ENCODE data around the gene ADAM11.

Gene ADAM11

DNA sequence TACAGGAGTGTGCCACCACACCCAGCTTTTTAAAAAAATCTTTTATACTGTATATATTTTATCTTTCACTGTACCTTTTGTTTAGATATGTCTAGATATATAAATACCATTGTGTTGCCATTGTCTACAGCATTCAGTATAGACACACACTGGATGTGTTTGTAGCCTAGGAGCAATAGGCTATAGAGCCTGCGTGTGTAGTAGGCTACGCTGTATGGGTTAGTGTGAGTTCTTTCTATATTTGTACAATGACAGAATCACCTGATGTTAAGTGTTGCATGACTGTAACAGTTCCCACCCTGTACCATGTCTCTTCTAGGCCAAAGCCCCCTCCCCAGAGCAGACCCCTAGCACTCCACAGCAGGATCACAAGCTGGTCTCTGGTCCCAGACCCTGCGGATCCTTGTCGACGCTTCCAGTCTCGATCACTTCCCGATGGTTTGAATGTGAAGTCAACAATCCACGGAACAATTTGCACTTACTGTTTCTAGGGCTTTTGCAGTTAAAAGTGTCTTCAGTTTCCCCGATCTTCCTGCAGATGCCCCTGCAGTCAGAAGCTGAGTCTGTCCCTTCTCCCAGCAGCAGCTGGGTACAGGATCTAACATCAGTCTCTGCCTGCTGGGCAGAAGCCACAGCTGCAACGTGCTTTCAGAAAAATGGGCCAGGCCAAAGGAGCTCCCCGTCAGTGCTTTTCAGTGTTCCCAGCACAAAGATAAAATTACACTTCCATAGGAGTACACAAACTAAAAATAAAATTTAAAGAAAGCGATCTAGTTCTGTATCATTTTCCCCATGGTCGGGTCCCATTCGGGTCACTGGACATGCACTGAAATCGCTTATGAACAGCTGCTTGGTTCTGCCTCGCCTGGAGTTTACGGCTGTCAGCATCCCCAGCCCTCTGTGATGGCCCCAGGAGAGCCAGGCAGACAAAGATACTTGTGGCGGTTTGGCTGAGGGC lies 35.4 kb downstream of the ADAM11 start (continued):
- TF ChIP-seq ZNF555 (tag by site-specific recombination; conservative IDR thresholded peaks at IDR 0.05) (no peak), HOXA7 (CRISPR knock-in tag; IDR thresholded peaks at IDR 0.05; ENCODE audit: borderline replicate concordance) (no peak), EGR2 (tag by site-specific recombination; IDR thresholded peaks at IDR 0.05; ENCODE audit: low read depth) (no peak), KLF7 (tag by site-specific recombination; IDR thresholded peaks at IDR 0.05; ENCODE audit: borderline replicate concordance) (no peak), ZNF221 (tag by site-specific recombination; IDR thresholded peaks at IDR 0.05; ENCODE audit: borderline replicate concordance) (no peak), ZFHX2 (tag by site-specific recombination; conservative IDR thresholded peaks at IDR 0.05) (no peak), SETDB1 (IDR thresholded peaks at IDR 0.05; ENCODE audit: insufficient read length, low read length) (no peak)
- TF ChIP-seq, protein P1, sequence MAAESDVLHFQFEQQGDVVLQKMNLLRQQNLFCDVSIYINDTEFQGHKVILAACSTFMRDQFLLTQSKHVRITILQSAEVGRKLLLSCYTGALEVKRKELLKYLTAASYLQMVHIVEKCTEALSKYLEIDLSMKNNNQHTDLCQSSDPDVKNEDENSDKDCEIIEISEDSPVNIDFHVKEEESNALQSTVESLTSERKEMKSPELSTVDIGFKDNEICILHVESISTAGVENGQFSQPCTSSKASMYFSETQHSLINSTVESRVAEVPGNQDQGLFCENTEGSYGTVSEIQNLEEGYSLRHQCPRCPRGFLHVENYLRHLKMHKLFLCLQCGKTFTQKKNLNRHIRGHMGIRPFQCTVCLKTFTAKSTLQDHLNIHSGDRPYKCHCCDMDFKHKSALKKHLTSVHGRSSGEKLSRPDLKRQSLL (tag by site-specific recombination; IDR thresholded peaks at IDR 0.05) = no peak

DNA sequence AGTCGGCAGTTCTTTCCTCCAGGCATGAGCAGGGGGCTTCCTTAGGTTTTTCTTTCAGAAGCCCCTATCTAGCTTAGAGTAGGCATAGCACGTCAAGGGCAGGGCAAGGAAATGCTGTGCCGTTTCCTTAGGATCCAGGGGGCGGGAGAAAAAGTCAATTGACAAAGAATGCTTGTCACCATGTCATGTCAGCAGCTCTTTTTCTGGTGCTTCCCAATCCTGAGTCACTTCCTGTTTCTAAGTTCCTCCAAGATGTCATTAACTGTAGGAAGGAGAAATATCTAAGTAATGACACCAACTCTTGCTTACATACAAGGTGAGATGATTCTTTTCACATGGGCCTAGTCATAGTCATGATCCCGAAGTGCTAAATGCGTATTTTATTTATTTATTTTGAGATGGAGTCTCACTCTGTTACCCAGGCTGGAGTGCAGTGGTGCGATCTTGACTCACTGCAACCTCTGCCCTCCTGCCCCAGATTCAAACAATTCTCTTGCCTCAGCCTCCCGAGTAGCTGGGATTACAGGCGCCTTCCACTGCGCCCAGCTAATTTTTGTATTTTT lies 36.1 kb downstream of the ADAM11 start:
- no peaks in the 10 kb centered on the region for H3K4me1 ChIP-seq (ENCODE audit: control insufficient read depth, insufficient read depth, low read length)
- H3K36me3 ChIP-seq (ENCODE audit: control insufficient read depth in 2 of 2, insufficient read depth in 1 of 2, low read length in 2 of 2) = peaks cover 6 to 14% of the 10 kb centered on the region in 2 experiments; a peak in 2 of 3 replicates
- no peaks in the 10 kb centered on the region for H3K9me3 ChIP-seq (ENCODE audit: control insufficient read depth, insufficient read depth, low read depth, low read length)
- H3K27ac ChIP-seq (ENCODE audit: extremely low read depth, low read depth, low read length) = no peak overlapping the region
- POLR2A ChIA-PET = interaction anchor here (0.7 to 1.4 kb wide), 3 partner anchors 13 to 36 kb away, joined by 3 to 4 read pairs (median 3); no protein-coding TSS in a partner anchor
- no peak overlapping the region for H3K4me3 ChIP-seq (ENCODE audit: low read depth, low read length)
- CTCF ChIA-PET = interaction anchor here (0.6 to 2.4 kb wide), 4 partner anchors 16 to 217 kb away, joined by 3 to 14 read pairs (median 6); no protein-coding TSS in a partner anchor
- TF ChIP-seq ZNF184 (tag by site-specific recombination; IDR thresholded peaks at IDR 0.05) = peak; percentile 90
- TF ChIP-seq, protein P2, sequence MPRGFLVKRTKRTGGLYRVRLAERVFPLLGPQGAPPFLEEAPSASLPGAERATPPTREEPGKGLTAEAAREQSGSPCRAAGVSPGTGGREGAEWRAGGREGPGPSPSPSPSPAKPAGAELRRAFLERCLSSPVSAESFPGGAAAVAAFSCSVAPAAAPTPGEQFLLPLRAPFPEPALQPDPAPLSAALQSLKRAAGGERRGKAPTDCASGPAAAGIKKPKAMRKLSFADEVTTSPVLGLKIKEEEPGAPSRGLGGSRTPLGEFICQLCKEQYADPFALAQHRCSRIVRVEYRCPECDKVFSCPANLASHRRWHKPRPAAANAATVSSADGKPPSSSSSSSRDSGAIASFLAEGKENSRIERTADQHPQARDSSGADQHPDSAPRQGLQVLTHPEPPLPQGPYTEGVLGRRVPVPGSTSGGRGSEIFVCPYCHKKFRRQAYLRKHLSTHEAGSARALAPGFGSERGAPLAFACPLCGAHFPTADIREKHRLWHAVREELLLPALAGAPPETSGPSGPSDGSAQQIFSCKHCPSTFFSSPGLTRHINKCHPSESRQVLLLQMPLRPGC (tag by site-specific recombination; IDR thresholded peaks at IDR 0.05) = peak; percentile 70; the same call in 1 of the 2 replicates
- TF ChIP-seq, protein P3, sequence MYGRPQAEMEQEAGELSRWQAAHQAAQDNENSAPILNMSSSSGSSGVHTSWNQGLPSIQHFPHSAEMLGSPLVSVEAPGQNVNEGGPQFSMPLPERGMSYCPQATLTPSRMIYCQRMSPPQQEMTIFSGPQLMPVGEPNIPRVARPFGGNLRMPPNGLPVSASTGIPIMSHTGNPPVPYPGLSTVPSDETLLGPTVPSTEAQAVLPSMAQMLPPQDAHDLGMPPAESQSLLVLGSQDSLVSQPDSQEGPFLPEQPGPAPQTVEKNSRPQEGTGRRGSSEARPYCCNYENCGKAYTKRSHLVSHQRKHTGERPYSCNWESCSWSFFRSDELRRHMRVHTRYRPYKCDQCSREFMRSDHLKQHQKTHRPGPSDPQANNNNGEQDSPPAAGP (tag by site-specific recombination; IDR thresholded peaks at IDR 0.05) = 0 out of 2 replicates have a peak, but pooled peaks have one; percentile 57
- no peak for TF ChIP-seq ZNF521 (tag by site-specific recombination; IDR thresholded peaks at IDR 0.05)
- TF ChIP-seq, protein P4, sequence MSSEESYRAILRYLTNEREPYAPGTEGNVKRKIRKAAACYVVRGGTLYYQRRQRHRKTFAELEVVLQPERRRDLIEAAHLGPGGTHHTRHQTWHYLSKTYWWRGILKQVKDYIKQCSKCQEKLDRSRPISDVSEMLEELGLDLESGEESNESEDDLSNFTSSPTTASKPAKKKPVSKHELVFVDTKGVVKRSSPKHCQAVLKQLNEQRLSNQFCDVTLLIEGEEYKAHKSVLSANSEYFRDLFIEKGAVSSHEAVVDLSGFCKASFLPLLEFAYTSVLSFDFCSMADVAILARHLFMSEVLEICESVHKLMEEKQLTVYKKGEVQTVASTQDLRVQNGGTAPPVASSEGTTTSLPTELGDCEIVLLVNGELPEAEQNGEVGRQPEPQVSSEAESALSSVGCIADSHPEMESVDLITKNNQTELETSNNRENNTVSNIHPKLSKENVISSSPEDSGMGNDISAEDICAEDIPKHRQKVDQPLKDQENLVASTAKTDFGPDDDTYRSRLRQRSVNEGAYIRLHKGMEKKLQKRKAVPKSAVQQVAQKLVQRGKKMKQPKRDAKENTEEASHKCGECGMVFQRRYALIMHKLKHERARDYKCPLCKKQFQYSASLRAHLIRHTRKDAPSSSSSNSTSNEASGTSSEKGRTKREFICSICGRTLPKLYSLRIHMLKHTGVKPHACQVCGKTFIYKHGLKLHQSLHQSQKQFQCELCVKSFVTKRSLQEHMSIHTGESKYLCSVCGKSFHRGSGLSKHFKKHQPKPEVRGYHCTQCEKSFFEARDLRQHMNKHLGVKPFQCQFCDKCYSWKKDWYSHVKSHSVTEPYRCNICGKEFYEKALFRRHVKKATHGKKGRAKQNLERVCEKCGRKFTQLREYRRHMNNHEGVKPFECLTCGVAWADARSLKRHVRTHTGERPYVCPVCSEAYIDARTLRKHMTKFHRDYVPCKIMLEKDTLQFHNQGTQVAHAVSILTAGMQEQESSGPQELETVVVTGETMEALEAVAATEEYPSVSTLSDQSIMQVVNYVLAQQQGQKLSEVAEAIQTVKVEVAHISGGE (tag by site-specific recombination; conservative IDR thresholded peaks at IDR 0.05; ENCODE audit: low read depth) = no peak
- peak; percentile 44; the same call in 1 of the 2 replicates for TF ChIP-seq ZEB2 (tag by site-specific recombination; IDR thresholded peaks at IDR 0.05)
- no peak for TF ChIP-seq TRIM28 (IDR thresholded peaks at IDR 0.05; ENCODE audit: borderline replicate concordance, low read length)
- TF ChIP-seq SP7 (tag by site-specific recombination; IDR thresholded peaks at IDR 0.05) = peak; percentile 67
- TF ChIP-seq, protein P5, sequence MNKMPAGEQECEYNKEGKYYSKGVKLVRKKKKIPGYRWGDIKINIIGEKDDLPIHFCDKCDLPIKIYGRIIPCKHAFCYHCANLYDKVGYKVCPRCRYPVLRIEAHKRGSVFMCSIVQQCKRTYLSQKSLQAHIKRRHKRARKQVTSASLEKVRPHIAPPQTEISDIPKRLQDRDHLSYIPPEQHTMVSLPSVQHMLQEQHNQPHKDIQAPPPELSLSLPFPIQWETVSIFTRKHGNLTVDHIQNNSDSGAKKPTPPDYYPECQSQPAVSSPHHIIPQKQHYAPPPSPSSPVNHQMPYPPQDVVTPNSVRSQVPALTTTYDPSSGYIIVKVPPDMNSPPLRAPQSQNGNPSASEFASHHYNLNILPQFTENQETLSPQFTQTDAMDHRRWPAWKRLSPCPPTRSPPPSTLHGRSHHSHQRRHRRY (tag by site-specific recombination; IDR thresholded peaks at IDR 0.05) = no peak
- no peak for TF ChIP-seq ZNF660 (tag by site-specific recombination; IDR thresholded peaks at IDR 0.05)
- peak; percentile 55; the same call in 1 of the 2 replicates for TF ChIP-seq ZNF600 (tag by site-specific recombination; IDR thresholded peaks at IDR 0.05)
- no peak for TF ChIP-seq BCL11B (tag by site-specific recombination; IDR thresholded peaks at IDR 0.05; ENCODE audit: low read depth)
- TF ChIP-seq, protein P6, sequence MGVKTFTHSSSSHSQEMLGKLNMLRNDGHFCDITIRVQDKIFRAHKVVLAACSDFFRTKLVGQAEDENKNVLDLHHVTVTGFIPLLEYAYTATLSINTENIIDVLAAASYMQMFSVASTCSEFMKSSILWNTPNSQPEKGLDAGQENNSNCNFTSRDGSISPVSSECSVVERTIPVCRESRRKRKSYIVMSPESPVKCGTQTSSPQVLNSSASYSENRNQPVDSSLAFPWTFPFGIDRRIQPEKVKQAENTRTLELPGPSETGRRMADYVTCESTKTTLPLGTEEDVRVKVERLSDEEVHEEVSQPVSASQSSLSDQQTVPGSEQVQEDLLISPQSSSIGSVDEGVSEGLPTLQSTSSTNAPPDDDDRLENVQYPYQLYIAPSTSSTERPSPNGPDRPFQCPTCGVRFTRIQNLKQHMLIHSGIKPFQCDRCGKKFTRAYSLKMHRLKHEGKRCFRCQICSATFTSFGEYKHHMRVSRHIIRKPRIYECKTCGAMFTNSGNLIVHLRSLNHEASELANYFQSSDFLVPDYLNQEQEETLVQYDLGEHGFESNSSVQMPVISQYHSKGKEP (tag by site-specific recombination; IDR thresholded peaks at IDR 0.05) = no peak
- TF ChIP-seq, protein P7, sequence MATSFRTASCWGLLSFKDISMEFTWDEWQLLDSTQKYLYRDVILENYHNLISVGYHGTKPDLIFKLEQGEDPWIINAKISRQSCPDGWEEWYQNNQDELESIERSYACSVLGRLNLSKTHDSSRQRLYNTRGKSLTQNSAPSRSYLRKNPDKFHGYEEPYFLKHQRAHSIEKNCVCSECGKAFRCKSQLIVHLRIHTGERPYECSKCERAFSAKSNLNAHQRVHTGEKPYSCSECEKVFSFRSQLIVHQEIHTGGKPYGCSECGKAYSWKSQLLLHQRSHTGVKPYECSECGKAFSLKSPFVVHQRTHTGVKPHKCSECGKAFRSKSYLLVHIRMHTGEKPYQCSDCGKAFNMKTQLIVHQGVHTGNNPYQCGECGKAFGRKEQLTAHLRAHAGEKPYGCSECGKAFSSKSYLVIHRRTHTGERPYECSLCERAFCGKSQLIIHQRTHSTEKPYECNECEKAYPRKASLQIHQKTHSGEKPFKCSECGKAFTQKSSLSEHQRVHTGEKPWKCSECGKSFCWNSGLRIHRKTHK (tag by site-specific recombination; IDR thresholded peaks at IDR 0.05) = no peak
